Measurements from ENCODE around the gene KMT2D.

DNA sequence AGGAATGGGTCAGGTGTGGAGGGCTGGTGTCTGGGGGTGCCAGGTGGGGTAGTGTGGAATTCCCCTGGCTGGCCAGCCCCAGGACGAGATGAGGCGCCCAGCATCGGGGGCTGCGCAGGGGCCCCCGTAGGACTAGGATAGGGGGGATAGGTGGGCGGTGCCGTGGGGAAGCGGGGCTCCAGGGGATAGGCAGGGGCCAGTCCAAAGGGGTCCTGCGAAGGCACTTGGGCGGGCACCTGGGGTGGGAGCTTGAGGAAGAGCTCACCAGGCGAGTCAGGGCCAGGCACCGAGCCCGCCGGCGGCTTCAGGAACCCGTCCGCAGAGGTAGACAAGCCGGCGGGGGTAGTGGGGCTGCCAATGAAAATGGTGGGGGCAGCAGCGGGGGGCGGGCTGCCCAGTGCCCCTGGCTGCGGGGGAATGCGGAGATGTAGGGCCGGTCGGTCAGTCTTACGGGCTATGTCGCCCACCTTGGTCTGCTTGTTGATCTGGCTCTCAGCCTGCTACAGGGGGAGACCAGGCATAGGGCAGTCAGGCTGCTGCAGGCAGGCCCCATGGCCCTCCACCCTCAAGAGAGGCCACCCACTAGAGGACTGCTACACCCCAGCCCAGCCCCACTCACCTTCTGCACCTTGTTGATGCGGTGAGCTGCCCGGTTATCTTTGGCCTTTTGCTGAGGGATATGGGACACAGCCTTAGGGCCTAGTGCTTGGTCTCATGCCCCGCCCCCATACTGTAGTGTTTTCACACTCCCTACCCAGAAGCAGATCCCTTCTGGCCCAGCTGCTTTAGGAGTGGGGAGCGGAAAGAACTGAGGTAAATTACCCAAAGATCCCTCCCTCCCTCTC lies 19.3 kb downstream of the KMT2D start:
- TF ChIP-seq EZH2 (IDR thresholded peaks at IDR 0.05), result no peak
- no peak for TF ChIP-seq FOXP2 (optimal IDR thresholded peaks at IDR 0.05; ENCODE audit: control extremely low read depth, extremely low read length, insufficient read depth)
- TF ChIP-seq POLR2AphosphoS5 (IDR thresholded peaks at IDR 0.05; ENCODE audit: borderline replicate concordance, low read depth, low read length), result no peak

Data from SK-N-MC (cell line).